Upper lobe of left lung (tissue), 4 donors: ENCODE data around the gene CD109.

ENCODE experiments used
- CTCF ChIP-seq, 6 experiments: fragments of 450-650 bp in 4 of 6; fragments of 200-600 bp in 2 of 6; sonication (generic) in 2 of 6; IDR thresholded peaks; one replicate each; pipeline ENCODE4 v1.5.1; 2016 to 2019; ENCODE audit warnings: antibody characterized with exemption in 6 of 6
- EP300 ChIP-seq, 4 donors: sonication (generic); formaldehyde crosslinking; IDR thresholded peaks; one replicate each; pipeline ENCODE4 v1.5.1; 2017; ENCODE audit warnings: antibody characterized with exemption in 4 of 4, control low read depth in 2 of 4
- POLR2A ChIP-seq, 4 donors: fragments of 450-650 bp; IDR thresholded peaks; one replicate each; pipeline ENCODE4 v1.5.1; 2016 to 2017; ENCODE audit warnings: antibody characterized with exemption in 4 of 4, mild to moderate bottlenecking in 2 of 4
- POLR2AphosphoS5 ChIP-seq, 2 donors: sonication (generic); formaldehyde crosslinking; IDR thresholded peaks; one replicate each; pipeline ENCODE4 v1.5.1; 2017; ENCODE audit warnings: antibody characterized with exemption in 2 of 2

- no peak for TF ChIP-seq POLR2A (IDR thresholded peaks at IDR 0.05)
- no peak for TF ChIP-seq CTCF (IDR thresholded peaks at IDR 0.05)
- no peak for TF ChIP-seq EP300 (IDR thresholded peaks at IDR 0.05)
- no peak for TF ChIP-seq POLR2AphosphoS5 (IDR thresholded peaks at IDR 0.05)
Observed at GRCh38 chr6:73774311-73774774, 78.3 kb downstream of the CD109 start.
